Stimulated activated naive B cell treated with anti-CD40 and anti-IgM and Interleukin-4, amounts not matched to agents 10 μg/mL and 1 μg/mL and 100 μg/mL, for 72 hours (primary cell): ENCODE results near the gene TENT5A.

ENCODE experiments used
- ATAC-seq, 2 donors: fragments of 150-1000 bp; cut with Tn5 transposase; replicated peaks; 2 replicates each; pipeline ENCODE4 v1.10.0; 2021; ENCODE audit warnings: moderate library complexity in 1 of 2
- DNase-seq: peaks from one replicate; pipeline ENCODE4 v3.0.0; 2021
- H3K27ac Mint-ChIP-seq: one replicate; pipeline ENCODE4 v1.8.0; 2022; ENCODE audit warnings: mild to moderate bottlenecking, mixed read lengths
- H3K27me3 Mint-ChIP-seq, 2 donors: one replicate each; pipeline ENCODE4 v1.8.0; 2022; ENCODE audit warnings: mixed read lengths in 2 of 2
- H3K36me3 Mint-ChIP-seq, 2 donors: one replicate each; pipeline ENCODE4 v1.8.0; 2022; ENCODE audit warnings: mixed read lengths in 2 of 2, mild to moderate bottlenecking in 1 of 2
- H3K4me1 Mint-ChIP-seq, 2 donors: one replicate each; pipeline ENCODE4 v1.8.0; 2022; ENCODE audit warnings: mixed read lengths in 2 of 2, mild to moderate bottlenecking in 1 of 2
- H3K4me3 Mint-ChIP-seq, 2 donors: one replicate each; pipeline ENCODE4 v1.8.0; 2022; ENCODE audit warnings: mild to moderate bottlenecking in 2 of 2, mixed read lengths in 2 of 2, moderate library complexity in 1 of 2
- H3K9me3 Mint-ChIP-seq, 2 donors: one replicate each; pipeline ENCODE4 v1.8.0; 2022; ENCODE audit warnings: mixed read lengths in 2 of 2, mild to moderate bottlenecking in 1 of 2

The TENT5A gene

DNA sequence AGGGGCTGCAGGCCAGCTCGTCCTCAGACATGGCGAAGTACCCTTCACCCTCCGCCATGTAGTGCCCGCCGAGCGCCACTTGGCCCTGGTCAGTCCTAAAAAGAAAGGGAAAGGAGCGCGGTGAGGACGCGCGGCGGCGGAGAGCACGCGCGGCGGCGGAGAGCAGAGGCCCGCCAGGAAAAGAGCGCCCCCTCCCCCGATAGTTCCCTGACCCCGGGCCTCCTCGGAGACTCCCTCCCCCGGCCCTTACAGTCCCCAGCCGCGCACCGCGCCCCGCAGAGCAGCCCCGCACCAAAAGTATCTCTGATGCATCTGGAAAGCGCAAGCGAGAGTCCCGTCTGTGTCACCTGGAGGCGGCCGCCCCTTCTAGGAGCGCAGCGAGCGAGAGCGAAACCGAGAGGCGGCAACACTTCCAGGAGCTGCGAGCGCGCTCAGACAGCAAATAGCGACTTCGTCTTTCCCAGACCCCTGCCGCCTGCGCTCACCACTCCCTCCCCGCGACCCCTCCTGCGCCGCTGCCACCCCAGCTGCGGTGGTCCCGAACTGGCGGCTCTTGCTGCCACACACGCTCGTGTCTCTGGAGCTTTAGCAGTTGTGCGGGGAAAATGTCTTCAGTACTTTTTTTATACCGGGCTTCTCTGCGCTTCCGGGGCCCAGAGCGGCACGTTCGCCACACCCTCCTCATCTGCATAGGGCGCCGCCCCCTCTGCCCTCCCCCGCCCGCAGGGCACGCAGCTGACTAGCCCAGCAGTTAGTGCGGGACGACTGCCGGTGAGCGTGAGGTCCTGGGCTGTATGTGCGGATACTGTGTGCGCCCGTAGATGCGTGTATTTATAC is at the start of gene TENT5A:
TSS of gene TENT5A (minus strand) at position 598 of the 837 bp plus-strand sequence. CDS start at position 58, 540 bp downstream.
- H3K36me3 Mint-ChIP-seq: peaks cover 1 to 15% of the 10 kb centered on the region in 2 donors
- H3K27ac Mint-ChIP-seq: peak within 1 kb of the TSS; percentile 97
- peak; percentile 77 to 78 for ATAC-seq
- H3K9me3 Mint-ChIP-seq: no peaks in the 10 kb centered on the region
- H3K4me3 Mint-ChIP-seq: peak within 1 kb of the TSS; percentile 96 to 97
- DNase-seq: peak; percentile 83
- H3K27me3 Mint-ChIP-seq: peaks cover 0 to 8% of the 10 kb centered on the region in 2 donors
- H3K4me1 Mint-ChIP-seq: peaks cover 25 to 55% of the 10 kb centered on the region in 2 donors

DNA sequence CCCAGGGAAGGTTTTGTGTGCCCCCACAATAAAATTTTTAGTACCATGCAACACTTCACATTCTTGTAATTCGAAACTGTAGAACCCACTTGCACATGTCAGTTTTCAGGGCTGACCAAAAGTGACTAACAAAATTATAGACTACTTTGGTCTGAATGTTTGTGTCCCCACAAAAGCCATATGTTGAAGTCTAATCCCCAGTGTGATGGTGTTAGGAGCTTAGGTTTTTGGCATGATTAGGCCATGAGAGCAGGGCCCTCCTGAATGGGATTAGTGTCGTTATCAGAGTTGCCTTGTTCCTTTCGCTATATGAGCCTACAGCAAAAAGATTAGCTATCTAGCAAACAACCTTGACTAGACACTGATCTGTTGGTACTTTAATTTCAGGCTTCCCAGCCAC is 49.0 kb upstream of the TENT5A start:
- no peaks in the 10 kb centered on the region for H3K9me3 Mint-ChIP-seq
- no peaks in the 10 kb centered on the region for H3K36me3 Mint-ChIP-seq
- no peaks in the 10 kb centered on the region for H3K4me1 Mint-ChIP-seq
- no peak for ATAC-seq
- no peak for DNase-seq
- H3K27me3 Mint-ChIP-seq: peaks cover 7 to 13% of the 10 kb centered on the region in 2 donors
- H3K4me3 Mint-ChIP-seq: no peak overlapping the region
- H3K27ac Mint-ChIP-seq: no peak overlapping the region

DNA sequence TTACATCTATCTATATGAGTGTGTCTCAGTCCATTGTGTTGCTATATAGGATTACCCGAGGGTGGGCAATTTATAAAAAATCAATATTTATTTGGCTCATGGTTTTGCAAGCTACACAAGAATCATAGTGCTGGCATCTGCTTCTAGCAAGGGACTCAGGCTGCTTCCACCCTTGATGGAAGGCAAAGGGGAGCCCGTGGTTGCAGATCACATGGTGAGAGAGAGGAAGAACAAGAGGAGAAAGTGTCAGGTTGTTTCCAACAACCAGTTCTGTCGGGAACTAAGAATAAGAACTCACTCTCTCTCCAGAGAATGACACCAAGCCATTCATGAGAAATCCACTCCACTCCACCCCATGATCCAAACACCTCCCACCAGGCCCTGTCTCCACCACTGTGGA is 48.2 kb upstream of the TENT5A start:
- Mint-ChIP-seq H3K9me3 (peaks cover 0 to 2% of the 10 kb centered on the region in 2 donors), H3K4me3 (no peak overlapping the region), H3K36me3 (no peaks in the 10 kb centered on the region), H3K4me1 (no peaks in the 10 kb centered on the region), H3K27ac (peak overlapping the region; percentile 27), H3K27me3 (peaks cover 7 to 13% of the 10 kb centered on the region in 2 donors)
- ATAC-seq: no peak
- no peak for DNase-seq

DNA sequence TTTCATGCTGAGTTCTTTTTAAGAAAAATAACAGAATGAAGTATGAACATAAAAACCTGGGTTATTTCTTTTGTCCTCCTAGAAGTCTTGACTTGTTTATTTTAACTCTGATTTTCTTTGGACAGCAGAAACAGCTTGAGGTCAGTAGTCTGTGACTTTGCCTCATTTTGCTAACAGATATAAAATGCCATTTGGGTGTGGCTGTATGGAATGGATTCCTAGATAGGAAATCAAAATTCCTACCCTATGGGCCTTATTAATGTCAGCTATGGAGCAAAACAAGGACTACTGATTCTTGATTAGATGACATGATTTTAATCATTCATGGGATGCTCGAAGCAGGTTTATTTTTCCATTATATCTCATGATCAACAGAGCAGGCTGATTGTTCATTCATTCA is 46.8 kb upstream of the TENT5A start:
- Mint-ChIP-seq H3K4me1 (no peaks in the 10 kb centered on the region), H3K9me3 (peaks cover 0 to 4% of the 10 kb centered on the region in 2 donors), H3K27me3 (peaks cover 7 to 13% of the 10 kb centered on the region in 2 donors), H3K36me3 (no peaks in the 10 kb centered on the region), H3K4me3 (no peak overlapping the region), H3K27ac (no peak overlapping the region)
- no peak for ATAC-seq
- no peak for DNase-seq

DNA sequence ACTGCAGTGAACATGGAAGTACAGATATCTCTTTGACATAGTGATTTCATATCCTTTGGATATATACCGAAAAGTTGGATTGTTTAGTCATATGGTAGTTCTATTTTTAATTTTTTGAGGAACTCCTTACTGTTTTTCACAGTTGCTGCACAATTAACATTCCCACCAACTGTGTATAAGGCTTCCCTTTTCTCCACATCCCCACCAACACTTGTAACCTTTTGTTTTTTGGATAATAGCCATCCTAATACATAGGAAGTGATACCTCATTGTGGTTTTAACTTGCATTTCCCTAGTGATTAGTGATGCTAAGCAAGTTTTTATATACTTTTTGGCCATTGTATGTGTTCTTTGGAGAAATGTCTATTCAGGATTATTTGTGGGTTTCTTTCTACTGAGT is 45.1 kb upstream of the TENT5A start:
- no peak overlapping the region for H3K4me3 Mint-ChIP-seq
- DNase-seq: no peak
- no peak overlapping the region for H3K27ac Mint-ChIP-seq
- peaks cover 0 to 5% of the 10 kb centered on the region in 2 donors for H3K27me3 Mint-ChIP-seq
- H3K36me3 Mint-ChIP-seq: no peaks in the 10 kb centered on the region
- peaks cover 2 to 15% of the 10 kb centered on the region in 2 donors for H3K4me1 Mint-ChIP-seq
- ATAC-seq: no peak
- H3K9me3 Mint-ChIP-seq: peaks cover 0 to 4% of the 10 kb centered on the region in 2 donors

DNA sequence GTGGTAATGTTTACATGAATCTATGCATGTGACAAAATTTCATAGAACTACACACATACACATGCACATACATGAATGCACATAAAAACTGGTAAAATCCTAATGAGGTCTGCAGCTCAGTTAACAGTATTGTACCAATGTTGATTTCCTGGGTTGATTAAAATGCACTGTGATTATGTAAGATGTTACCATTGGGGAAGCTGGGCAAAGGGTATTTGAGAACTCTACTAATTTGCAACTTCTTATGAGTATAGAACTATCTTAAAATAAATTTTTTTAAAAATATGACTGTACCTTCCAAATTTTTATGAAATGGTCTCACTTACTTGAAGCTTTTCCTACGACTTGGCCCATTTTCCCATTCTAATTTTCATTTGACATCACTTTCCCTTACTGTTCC is 43.4 kb upstream of the TENT5A start:
- H3K4me1 Mint-ChIP-seq: peaks cover 2 to 16% of the 10 kb centered on the region in 2 donors
- no peak overlapping the region for H3K27ac Mint-ChIP-seq
- H3K4me3 Mint-ChIP-seq: no peak overlapping the region

DNA sequence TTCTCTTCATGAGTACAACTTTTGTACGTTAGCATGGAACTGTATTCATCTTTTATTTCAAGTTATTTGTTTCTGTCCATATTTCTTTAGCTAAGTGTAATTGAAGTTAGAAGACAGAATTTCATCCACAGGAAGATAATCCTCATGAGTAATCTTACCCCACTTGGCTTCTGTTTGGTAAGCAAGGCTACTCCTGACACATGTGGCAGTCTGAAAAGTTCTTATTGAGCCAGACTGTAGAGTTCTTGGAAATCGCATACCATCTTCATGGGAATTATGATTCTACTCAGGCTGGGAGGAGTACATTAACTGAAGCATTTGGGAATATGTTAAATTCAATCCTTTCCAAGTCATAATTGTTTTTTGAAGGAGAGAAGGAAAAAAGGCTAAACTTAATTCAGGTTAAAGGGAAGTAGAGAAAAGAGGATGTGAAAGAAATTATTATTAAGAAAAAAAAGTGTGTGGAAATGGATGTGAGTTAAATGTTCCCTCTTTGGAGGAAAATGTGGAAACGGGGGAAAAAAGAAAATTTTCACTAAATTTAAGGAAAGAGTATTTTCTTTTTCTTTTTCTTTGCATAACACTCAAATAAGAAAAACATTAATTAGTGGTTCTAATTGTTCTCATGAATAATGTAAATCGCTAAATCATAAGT is 41.5 kb upstream of the TENT5A start:
- Mint-ChIP-seq H3K36me3 (no peaks in the 10 kb centered on the region), H3K27ac (no peak overlapping the region), H3K27me3 (peaks cover 0 to 5% of the 10 kb centered on the region in 2 donors), H3K4me3 (no peak overlapping the region), H3K4me1 (peaks cover 2 to 16% of the 10 kb centered on the region in 2 donors), H3K9me3 (peaks cover 0 to 4% of the 10 kb centered on the region in 2 donors)
- DNase-seq (no peak), ATAC-seq (no peak)

More for the DNA sequence above, 43.4 kb upstream of the TENT5A start:
- DNase-seq (no peak), ATAC-seq (no peak)
- Mint-ChIP-seq H3K27me3 (peaks cover 0 to 5% of the 10 kb centered on the region in 2 donors), H3K36me3 (no peaks in the 10 kb centered on the region), H3K9me3 (peaks cover 0 to 4% of the 10 kb centered on the region in 2 donors)

DNA sequence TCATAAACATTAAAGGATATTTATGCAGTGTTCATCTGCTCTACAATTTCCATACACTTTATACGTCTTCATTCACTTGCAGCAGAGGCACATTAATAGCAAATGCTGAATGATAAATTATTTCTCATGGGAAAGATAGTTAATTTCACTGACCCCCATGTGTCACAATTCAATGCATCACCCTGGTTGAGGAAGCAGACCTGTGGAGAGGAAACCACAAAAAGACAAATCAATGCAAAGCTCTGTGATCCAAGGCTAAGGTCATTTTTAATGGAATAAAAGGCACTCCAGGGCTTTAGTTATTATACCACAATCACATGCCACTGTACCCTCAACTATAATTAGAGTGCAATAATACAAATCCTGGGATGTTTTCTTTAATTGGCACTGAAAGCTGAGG is 40.3 kb upstream of the TENT5A start:
- DNase-seq (no peak), ATAC-seq (no peak)
- Mint-ChIP-seq H3K27ac (no peak overlapping the region), H3K4me1 (peaks cover 2 to 16% of the 10 kb centered on the region in 2 donors), H3K27me3 (no peaks in the 10 kb centered on the region), H3K9me3 (peaks cover 0 to 4% of the 10 kb centered on the region in 2 donors), H3K36me3 (no peaks in the 10 kb centered on the region), H3K4me3 (no peak overlapping the region)

DNA sequence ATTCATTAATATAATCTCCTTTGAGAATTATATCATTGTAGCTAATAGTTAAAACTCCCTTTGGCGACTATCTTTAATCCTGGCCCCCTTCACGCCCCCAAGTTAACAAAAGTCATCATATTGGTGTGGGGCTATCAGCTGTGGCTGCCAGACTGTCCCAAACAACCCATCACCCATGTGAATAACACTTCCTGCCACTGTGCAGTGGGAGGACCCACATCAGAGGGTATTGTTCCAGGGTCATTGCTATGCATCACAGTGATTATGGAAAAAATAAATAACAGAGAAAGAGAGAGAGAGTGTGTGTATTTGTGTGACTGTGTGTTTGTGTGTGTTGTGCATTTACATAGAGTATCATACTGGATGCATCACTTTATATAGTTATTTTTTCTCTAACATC is 39.3 kb upstream of the TENT5A start:
- Mint-ChIP-seq H3K9me3 (peaks cover 0 to 4% of the 10 kb centered on the region in 2 donors), H3K4me1 (peaks cover 2 to 16% of the 10 kb centered on the region in 2 donors), H3K27ac (no peak overlapping the region), H3K36me3 (no peaks in the 10 kb centered on the region), H3K4me3 (no peak overlapping the region), H3K27me3 (no peaks in the 10 kb centered on the region)
- ATAC-seq (no peak), DNase-seq (no peak)

DNA sequence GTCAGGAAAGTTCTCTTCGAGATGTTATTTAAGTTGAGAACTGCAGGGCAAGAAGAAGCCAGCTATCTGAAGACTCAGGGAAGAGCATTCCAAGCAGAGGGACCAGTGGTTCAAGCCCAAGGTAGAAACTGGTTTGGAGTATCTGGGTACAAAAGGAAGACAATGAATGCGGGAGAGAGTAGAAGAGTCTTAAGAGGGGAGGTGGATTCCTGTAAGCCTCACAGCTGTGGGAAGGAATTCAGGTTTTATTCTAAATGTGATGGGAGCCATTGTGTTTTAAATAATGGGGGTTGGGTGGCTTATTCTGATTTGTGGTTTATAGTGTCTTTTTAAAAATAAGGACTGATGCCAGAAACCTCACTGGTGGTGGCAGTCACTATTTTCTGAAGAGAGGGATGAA is 37.6 kb upstream of the TENT5A start:
- ATAC-seq: no peak
- no peaks in the 10 kb centered on the region for H3K36me3 Mint-ChIP-seq

DNA sequence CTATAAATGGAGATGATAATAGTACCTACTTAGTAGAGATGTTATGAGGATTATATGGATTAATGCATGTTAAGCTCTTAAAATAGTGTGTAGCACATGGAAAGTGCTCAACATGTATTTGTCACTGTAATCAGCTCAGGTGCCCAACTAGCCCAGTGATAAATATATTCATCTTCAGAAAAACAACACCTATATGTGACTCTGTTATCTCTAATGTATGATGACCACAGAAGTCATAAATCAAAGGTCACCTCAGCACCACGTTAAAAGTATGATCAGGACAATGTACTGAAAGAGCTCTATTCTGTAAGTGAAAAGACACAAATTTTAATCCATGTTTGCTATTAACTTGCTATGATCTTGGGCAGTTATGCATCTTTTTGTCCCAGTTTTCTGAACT is 36.8 kb upstream of the TENT5A start:
- Mint-ChIP-seq H3K9me3 (no peaks in the 10 kb centered on the region), H3K36me3 (no peaks in the 10 kb centered on the region), H3K4me1 (peaks cover 2 to 16% of the 10 kb centered on the region in 2 donors), H3K27me3 (no peaks in the 10 kb centered on the region), H3K27ac (no peak overlapping the region), H3K4me3 (no peak overlapping the region)
- DNase-seq: no peak
- no peak for ATAC-seq

More for the DNA sequence above, 37.6 kb upstream of the TENT5A start:
- Mint-ChIP-seq H3K9me3 (no peaks in the 10 kb centered on the region), H3K27me3 (no peaks in the 10 kb centered on the region), H3K4me3 (no peak overlapping the region), H3K27ac (no peak overlapping the region), H3K4me1 (peaks cover 2 to 16% of the 10 kb centered on the region in 2 donors)
- no peak for DNase-seq

DNA sequence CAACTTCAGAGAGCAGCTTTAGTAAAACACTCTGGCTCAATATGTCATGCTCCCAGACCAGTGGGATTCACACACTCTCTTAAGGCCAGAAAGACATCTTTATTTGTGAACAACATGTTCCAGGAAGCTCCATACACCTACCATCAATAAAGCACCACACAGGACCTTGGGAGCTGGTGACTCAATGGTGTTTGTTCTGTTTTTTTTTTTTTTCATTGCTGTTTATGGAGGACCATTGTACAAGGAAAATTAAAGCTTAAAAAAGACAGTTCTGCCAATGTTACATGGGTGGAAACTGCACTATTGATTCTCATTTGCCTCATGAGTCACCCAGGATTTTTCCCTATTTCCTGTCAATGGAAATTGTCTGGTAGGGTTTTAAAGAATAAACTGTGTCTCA is 36.3 kb upstream of the TENT5A start:
- Mint-ChIP-seq H3K27ac (no peak overlapping the region), H3K4me1 (peaks cover 0 to 11% of the 10 kb centered on the region in 2 donors), H3K36me3 (no peaks in the 10 kb centered on the region), H3K4me3 (no peak overlapping the region), H3K9me3 (no peaks in the 10 kb centered on the region), H3K27me3 (no peaks in the 10 kb centered on the region)
- no peak for ATAC-seq
- DNase-seq: no peak

DNA sequence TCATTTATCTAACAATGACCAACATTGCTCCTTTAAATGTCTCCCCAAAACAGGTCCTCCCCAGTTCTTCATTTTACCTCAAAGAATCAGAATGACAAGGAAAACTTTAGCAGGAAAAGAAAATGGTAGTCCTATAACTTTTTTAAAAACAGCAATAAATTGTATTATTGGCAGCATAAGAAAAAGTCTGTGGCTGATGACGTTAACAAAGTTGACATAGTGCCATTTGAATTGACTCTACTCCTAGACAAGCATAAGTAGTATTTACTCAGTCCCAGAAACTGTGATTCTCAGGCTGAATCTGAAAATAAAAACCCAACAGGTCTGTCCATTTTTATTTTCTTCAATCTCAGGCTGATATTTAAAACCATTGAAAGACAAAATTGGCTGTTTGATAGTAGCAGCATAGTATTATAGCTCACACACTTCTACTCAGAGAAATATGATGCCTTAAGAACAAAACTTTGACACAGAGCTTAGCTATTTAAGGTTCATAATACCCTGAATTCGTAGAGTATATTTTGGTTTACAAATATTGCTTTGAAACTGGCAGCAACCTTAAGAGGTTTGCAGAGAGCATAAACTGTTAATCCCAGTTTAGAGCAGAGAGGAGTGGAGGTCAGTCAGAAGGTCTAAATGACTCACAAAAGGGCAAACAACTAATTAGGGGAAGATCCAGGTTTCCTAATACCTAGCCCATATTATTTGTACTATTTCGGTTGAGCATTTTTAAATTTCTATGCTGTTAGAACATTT is 35.0 kb upstream of the TENT5A start:
- no peak for DNase-seq
- ATAC-seq: no peak
- Mint-ChIP-seq H3K4me1 (no peaks in the 10 kb centered on the region), H3K36me3 (no peaks in the 10 kb centered on the region), H3K27ac (no peak overlapping the region), H3K27me3 (no peaks in the 10 kb centered on the region), H3K4me3 (no peak overlapping the region), H3K9me3 (peaks cover 0 to under 1% of the 10 kb centered on the region in 2 donors)

DNA sequence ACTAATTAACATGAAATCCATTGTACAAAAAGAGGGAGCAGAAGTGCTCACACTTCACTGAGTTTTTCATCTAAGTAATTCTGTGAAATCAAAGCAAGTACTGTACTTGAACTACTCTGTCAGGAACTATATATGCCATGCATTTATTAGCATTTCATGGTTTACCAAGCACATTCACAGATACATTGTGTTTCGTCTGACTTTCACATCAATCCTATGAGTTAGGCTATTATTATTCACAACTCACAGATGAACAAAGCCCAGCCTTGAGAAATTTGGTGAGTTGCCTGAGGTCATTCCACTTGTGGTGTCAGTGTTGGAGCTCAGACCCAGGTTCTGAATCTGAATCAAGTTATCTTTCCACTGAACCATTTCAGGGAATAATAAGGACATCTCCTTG is 33.7 kb upstream of the TENT5A start:
- Mint-ChIP-seq H3K4me1 (no peaks in the 10 kb centered on the region), H3K9me3 (peaks cover 1 to 9% of the 10 kb centered on the region in 2 donors), H3K36me3 (no peaks in the 10 kb centered on the region), H3K27me3 (peaks cover 0 to 4% of the 10 kb centered on the region in 2 donors), H3K27ac (no peak overlapping the region), H3K4me3 (no peak overlapping the region)
- ATAC-seq (no peak), DNase-seq (no peak)
